ENCODE data around the gene ADAMTS16.

The ADAMTS16 gene

DNA sequence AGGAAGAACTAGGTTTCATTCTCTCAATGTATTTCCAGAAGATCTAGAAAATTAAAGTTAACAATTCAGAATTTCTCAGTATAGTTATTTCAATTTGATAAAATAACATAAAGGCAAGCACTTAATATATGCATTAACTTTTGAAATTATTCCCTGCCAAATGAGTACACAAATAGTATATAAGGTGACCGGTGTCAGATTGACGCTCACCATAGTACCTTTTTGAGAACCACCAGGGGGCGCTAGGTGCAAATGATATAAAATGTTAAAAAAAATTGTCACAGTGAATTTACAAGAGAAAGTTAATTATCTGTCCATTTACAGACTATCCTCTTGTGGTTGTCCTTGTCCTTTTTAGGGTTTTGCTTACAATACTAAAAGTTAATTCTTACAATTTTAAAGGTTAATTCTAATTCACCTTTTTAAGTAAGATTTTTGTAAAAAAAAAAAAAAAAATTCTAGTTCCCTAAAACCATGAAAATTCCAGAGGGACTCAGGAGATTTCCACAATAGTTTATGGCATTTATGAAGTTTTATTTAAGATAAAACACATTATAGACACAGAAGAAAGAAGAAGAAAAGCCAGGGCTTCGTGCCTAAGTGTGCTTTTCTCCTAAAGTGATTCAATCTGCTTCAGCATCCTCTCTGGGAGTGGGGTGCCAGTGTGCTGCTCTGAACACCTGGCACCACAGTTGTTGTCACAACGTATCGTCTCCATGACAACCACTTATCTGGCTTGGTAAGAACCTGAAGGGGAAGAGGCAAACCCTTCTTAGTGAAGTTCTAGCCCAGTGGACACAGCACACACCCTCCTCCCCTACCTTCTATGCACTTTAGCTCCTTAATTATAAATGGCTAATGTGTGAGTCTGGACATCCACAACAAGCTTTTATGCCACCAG lies 1.7 kb downstream of the ADAMTS16 start:
- TF ChIP-seq ZNF384 (IDR thresholded peaks at IDR 0.05) (peak; percentile 81), SUZ12 (IDR thresholded peaks at IDR 0.05) (no peak), FOXK2 (IDR thresholded peaks at IDR 0.05) (no peak)
- CTCF ChIA-PET = interaction anchor here (1.6 kb wide), 1 partner anchor 276 kb away, joined by 4 read pairs; no protein-coding TSS in a partner anchor
- POLR2A ChIA-PET = interaction anchor here (2.0 kb wide), 1 partner anchor 279 kb away, joined by 6 read pairs; no protein-coding TSS in a partner anchor

DNA sequence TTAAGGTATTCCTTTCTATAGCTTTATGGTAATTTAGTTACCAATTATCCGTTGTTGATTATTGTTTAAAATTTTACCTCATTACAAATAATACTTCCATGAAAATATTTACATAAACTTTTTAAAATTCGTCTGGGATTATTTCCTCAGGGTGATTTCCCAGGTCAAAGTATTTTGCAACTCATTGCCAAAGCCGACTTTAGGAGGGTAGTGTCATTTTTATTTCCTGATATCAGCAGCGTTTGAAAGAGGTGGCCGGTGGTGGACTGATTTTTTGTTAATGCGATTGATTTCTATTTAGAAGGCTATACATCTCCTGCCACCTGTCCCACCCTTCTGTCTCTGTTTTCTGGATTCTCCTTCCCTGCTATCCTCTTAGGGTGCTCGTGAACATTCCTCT lies 4.3 kb downstream of the ADAMTS16 start:
- ChIA-PET CTCF (no interaction called here), POLR2A (no interaction called here)
- DNase-seq (ENCODE audit: extremely low spot score) = no peak
- no peak for TF ChIP-seq BHLHE40 (IDR thresholded peaks at IDR 0.05; ENCODE audit: borderline replicate concordance)
- TF ChIP-seq, protein P1, sequence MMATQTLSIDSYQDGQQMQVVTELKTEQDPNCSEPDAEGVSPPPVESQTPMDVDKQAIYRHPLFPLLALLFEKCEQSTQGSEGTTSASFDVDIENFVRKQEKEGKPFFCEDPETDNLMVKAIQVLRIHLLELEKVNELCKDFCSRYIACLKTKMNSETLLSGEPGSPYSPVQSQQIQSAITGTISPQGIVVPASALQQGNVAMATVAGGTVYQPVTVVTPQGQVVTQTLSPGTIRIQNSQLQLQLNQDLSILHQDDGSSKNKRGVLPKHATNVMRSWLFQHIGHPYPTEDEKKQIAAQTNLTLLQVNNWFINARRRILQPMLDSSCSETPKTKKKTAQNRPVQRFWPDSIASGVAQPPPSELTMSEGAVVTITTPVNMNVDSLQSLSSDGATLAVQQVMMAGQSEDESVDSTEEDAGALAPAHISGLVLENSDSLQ (IDR thresholded peaks at IDR 0.05) = no peak
- TF ChIP-seq ZNF384 (IDR thresholded peaks at IDR 0.05) = no peak
- TF ChIP-seq FOXA1 (IDR thresholded peaks at IDR 0.05) = no peak
- TF ChIP-seq LEF1 (IDR thresholded peaks at IDR 0.05; ENCODE audit: borderline replicate concordance) = no peak
- no peak for TF ChIP-seq ARNT (IDR thresholded peaks at IDR 0.05)
- no peak for TF ChIP-seq ELF4 (IDR thresholded peaks at IDR 0.05)
- no peak for TF ChIP-seq TARDBP (IDR thresholded peaks at IDR 0.05)
- no peak for TF ChIP-seq NFRKB (IDR thresholded peaks at IDR 0.05)
- TF ChIP-seq SP1 (IDR thresholded peaks at IDR 0.05) = no peak
- TF ChIP-seq HDGF (IDR thresholded peaks at IDR 0.05; ENCODE audit: borderline replicate concordance) = no peak

More for the DNA sequence above, 1.7 kb downstream of the ADAMTS16 start:
- DNase-seq (ENCODE audit: extremely low spot score) = peak; percentile 10

DNA sequence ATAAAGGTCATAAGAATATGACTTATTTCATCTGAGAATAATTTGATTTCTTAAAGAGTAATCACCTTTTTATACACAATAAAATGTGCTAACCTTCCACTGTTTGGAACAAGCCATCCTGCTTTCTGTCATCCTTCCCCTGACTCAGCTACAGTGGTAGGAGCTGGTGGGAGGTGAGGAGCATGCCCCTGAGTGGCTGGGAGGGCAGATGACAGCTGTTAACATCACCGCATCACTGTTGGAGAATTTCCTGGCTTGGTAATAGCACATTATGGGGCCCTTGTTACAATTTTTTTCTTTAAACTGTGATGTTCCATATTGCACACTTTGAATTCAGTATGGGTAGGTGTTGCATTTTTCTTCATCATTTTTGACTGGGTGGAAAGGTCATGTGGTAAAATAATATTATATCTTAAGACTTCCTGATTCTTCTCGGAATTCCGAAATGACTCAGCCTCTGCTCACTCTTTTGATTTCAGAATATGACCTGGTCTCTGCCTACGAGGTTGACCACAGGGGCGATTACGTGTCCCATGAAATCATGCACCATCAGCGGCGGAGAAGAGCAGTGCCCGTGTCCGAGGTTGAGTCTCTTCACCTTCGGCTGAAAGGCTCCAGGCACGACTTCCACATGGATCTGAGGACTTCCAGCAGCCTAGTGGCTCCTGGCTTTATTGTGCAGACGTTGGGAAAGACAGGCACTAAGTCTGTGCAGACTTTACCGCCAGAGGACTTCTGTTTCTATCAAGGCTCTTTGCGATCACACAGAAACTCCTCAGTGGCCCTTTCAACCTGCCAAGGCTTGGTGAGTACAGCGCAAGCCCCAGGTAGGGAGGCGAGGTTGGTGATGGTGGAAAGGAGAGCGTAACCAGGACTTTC lies 5.8 kb downstream of the ADAMTS16 start:
- CTCF ChIA-PET = no interaction called here
- POLR2A ChIA-PET = no interaction called here
- DNase-seq (ENCODE audit: extremely low spot score) = no peak
- TF ChIP-seq FOXA1 (IDR thresholded peaks at IDR 0.05) (no peak), CTBP1 (IDR thresholded peaks at IDR 0.05; ENCODE audit: borderline replicate concordance) (no peak), HDGF (IDR thresholded peaks at IDR 0.05; ENCODE audit: borderline replicate concordance) (no peak), NFRKB (IDR thresholded peaks at IDR 0.05) (no peak), ARNT (IDR thresholded peaks at IDR 0.05) (no peak), L3MBTL2 (conservative IDR thresholded peaks at IDR 0.05) (no peak), FOXK2 (IDR thresholded peaks at IDR 0.05) (no peak), TARDBP (IDR thresholded peaks at IDR 0.05) (no peak), BHLHE40 (IDR thresholded peaks at IDR 0.05; ENCODE audit: borderline replicate concordance) (no peak)

DNA sequence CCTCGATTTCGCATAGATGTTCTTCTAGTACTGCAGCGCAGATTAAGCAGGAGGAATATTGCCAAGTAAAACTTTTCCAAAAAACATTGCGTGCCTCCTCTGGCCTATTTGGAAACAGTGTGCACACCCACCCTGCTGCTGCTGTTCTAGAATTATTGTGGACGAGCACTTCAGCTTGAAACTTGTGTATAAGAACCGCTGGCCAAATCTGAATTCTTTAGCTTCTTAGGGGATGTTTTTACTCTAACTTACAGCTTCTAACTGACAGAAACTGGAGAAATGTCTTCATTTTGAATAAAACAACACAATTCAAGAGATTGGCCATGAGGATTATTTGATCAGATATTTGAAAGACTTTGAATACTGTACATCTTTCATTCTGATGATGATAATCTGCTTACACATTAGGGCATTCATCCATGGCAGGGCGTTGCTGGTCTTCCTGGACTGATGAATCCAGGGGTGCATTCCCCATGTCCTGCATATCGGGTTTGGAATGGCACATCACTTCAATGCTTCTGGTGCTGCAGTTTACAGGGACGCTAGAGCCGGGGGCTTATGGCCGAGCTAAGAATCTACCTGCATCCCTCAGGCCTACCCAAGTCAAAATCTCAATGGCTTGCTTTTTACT lies 6.5 kb downstream of the ADAMTS16 start:
- ChIA-PET CTCF (no interaction called here), POLR2A (no interaction called here)
- TF ChIP-seq SUZ12 (IDR thresholded peaks at IDR 0.05) (no peak), L3MBTL2 (conservative IDR thresholded peaks at IDR 0.05) (no peak)
- DNase-seq (ENCODE audit: extremely low spot score) = no peak

DNA sequence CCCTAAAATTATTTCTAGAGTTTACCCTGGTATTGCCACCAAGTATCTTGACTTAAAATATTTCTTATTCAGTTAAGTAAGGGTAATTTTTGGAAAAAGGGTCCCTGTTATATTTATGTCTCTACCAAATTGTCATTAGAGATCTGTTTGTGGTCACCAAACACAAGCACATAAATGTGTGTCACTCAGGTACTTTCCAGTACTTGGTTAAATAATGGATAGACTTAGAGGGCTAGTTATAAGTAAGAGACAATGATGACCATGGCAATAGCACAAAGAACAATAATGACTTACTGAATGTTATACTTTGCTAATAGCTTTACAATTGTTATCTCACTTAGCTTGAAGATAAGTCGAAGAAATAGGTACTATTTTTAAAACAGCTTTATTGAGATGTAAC lies 9.0 kb downstream of the ADAMTS16 start:
- TF ChIP-seq FOXK2 (IDR thresholded peaks at IDR 0.05) (no peak), CTBP1 (IDR thresholded peaks at IDR 0.05; ENCODE audit: borderline replicate concordance) (no peak), HDGF (IDR thresholded peaks at IDR 0.05; ENCODE audit: borderline replicate concordance) (no peak), ARNT (IDR thresholded peaks at IDR 0.05) (no peak), SP1 (IDR thresholded peaks at IDR 0.05) (no peak), FOXM1 (IDR thresholded peaks at IDR 0.05; ENCODE audit: borderline replicate concordance) (no peak), BHLHE40 (IDR thresholded peaks at IDR 0.05; ENCODE audit: borderline replicate concordance) (no peak), TARDBP (IDR thresholded peaks at IDR 0.05) (no peak), ELF4 (IDR thresholded peaks at IDR 0.05) (no peak), ZNF384 (IDR thresholded peaks at IDR 0.05) (no peak), NFRKB (IDR thresholded peaks at IDR 0.05) (no peak)
- TF ChIP-seq, protein P1 (IDR thresholded peaks at IDR 0.05) = no peak
- ChIA-PET CTCF (no interaction called here), POLR2A (no interaction called here)
- DNase-seq (ENCODE audit: extremely low spot score) = no peak

DNA sequence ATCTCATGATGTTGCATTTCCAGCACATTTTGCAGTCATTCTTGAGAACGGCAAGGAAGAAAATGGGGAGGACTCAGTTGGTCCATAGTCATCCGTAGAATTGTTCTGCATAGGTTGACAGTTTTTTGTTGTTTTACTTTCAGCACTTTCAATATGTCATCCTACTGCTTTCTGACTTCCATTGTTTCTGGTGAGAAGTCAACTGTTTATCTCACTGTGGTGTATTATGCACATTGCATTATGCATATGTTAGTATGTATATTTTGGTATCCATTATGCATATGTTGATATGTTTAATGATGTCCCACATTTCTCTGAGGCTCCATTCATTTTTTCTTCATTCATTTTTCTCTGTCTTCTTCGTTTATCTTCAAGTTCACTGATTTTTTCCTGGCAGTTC lies 10.5 kb downstream of the ADAMTS16 start:
- no peak for DNase-seq (ENCODE audit: extremely low spot score)
- ChIA-PET CTCF (no interaction called here), POLR2A (no interaction called here)
- TF ChIP-seq, protein P1 (IDR thresholded peaks at IDR 0.05) = no peak
- TF ChIP-seq ZNF384 (IDR thresholded peaks at IDR 0.05) (no peak), ELF4 (IDR thresholded peaks at IDR 0.05) (no peak), FOXK2 (IDR thresholded peaks at IDR 0.05) (no peak), TARDBP (IDR thresholded peaks at IDR 0.05) (no peak), L3MBTL2 (conservative IDR thresholded peaks at IDR 0.05) (no peak), FOXA1 (IDR thresholded peaks at IDR 0.05) (no peak), HDGF (IDR thresholded peaks at IDR 0.05; ENCODE audit: borderline replicate concordance) (no peak), SUZ12 (IDR thresholded peaks at IDR 0.05) (no peak)
